Liver (tissue), 3 donors: ENCODE measurements around the gene TCEAL2.

Experiments used
- HNF4G ChIP-seq: IDR thresholded peaks from 2 replicates; pipeline ENCODE4 v1.6.1; 2016; ENCODE audit warnings: antibody characterized with exemption
- RAD21 ChIP-seq, 2 donors: IDR thresholded peaks; 2 replicates each; pipeline ENCODE4 v1.6.1; 2016; ENCODE audit warnings: antibody characterized with exemption in 2 of 2, mild to moderate bottlenecking in 2 of 2
- SP1 ChIP-seq: IDR thresholded peaks from 2 replicates; pipeline ENCODE4 v1.6.1; 2018; ENCODE audit warnings: antibody characterized with exemption, mild to moderate bottlenecking
- TAF1 ChIP-seq: conservative IDR thresholded peaks from 2 replicates; pipeline ENCODE4 v1.6.1; 2016; ENCODE audit warnings: antibody characterized with exemption, mild to moderate bottlenecking
- YY1 ChIP-seq: IDR thresholded peaks from 2 replicates; pipeline ENCODE4 v1.6.1; 2016; ENCODE audit warnings: antibody characterized with exemption, mild to moderate bottlenecking
- TF ChIP-seq, protein P1 (sequence below): fragments of 150-350 bp; IDR thresholded peaks from 2 replicates; pipeline ENCODE4 v1.5.1; 2017; ENCODE audit warnings: improper control_type of control experiment, low read depth, low read length; ENCODE audit not compliant: missing input control
- TF ChIP-seq, protein P2 (sequence below): IDR thresholded peaks from 2 replicates; pipeline ENCODE4 v1.6.1; 2016; ENCODE audit warnings: antibody characterized with exemption, mild to moderate bottlenecking
- TF ChIP-seq, protein P3 (sequence below): IDR thresholded peaks from 2 replicates; pipeline ENCODE4 v1.6.1; 2016; ENCODE audit warnings: antibody characterized with exemption
- TF ChIP-seq, protein P4 (sequence below): IDR thresholded peaks from 2 replicates; pipeline ENCODE4 v1.6.1; 2016; ENCODE audit warnings: antibody characterized with exemption
- donor health status: healthy.
- donor health status: healthy.

DNA sequence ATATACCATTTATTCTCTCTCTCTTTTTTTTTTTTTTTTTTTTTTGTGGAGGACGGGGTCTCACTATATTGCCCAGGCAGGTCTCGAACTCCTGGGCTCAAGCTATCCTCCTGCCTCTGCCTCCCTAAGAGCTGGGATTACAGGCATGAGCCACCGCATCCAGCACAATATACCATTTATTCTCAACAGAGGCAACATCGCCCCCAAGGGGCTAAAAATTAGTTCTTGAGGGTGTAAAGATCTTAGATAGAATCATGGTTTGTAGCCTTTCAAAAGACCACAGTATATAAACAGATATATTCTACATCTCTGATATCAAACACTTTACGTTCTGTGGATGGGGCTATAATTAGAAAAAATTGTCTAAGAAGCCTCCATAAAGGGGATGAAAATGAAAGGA is 39.8 kb upstream of the TCEAL2 start:
- TF ChIP-seq, protein P1, sequence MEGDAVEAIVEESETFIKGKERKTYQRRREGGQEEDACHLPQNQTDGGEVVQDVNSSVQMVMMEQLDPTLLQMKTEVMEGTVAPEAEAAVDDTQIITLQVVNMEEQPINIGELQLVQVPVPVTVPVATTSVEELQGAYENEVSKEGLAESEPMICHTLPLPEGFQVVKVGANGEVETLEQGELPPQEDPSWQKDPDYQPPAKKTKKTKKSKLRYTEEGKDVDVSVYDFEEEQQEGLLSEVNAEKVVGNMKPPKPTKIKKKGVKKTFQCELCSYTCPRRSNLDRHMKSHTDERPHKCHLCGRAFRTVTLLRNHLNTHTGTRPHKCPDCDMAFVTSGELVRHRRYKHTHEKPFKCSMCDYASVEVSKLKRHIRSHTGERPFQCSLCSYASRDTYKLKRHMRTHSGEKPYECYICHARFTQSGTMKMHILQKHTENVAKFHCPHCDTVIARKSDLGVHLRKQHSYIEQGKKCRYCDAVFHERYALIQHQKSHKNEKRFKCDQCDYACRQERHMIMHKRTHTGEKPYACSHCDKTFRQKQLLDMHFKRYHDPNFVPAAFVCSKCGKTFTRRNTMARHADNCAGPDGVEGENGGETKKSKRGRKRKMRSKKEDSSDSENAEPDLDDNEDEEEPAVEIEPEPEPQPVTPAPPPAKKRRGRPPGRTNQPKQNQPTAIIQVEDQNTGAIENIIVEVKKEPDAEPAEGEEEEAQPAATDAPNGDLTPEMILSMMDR = no peak
- TF ChIP-seq, protein P2, sequence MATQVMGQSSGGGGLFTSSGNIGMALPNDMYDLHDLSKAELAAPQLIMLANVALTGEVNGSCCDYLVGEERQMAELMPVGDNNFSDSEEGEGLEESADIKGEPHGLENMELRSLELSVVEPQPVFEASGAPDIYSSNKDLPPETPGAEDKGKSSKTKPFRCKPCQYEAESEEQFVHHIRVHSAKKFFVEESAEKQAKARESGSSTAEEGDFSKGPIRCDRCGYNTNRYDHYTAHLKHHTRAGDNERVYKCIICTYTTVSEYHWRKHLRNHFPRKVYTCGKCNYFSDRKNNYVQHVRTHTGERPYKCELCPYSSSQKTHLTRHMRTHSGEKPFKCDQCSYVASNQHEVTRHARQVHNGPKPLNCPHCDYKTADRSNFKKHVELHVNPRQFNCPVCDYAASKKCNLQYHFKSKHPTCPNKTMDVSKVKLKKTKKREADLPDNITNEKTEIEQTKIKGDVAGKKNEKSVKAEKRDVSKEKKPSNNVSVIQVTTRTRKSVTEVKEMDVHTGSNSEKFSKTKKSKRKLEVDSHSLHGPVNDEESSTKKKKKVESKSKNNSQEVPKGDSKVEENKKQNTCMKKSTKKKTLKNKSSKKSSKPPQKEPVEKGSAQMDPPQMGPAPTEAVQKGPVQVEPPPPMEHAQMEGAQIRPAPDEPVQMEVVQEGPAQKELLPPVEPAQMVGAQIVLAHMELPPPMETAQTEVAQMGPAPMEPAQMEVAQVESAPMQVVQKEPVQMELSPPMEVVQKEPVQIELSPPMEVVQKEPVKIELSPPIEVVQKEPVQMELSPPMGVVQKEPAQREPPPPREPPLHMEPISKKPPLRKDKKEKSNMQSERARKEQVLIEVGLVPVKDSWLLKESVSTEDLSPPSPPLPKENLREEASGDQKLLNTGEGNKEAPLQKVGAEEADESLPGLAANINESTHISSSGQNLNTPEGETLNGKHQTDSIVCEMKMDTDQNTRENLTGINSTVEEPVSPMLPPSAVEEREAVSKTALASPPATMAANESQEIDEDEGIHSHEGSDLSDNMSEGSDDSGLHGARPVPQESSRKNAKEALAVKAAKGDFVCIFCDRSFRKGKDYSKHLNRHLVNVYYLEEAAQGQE = no peak
- TF ChIP-seq RAD21 (IDR thresholded peaks at IDR 0.05) (no peak), TAF1 (no peak), SP1 (no peak), HNF4G (no peak), YY1 (no peak)
- TF ChIP-seq, protein P3, sequence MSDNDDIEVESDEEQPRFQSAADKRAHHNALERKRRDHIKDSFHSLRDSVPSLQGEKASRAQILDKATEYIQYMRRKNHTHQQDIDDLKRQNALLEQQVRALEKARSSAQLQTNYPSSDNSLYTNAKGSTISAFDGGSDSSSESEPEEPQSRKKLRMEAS = no peak
- TF ChIP-seq, protein P4, sequence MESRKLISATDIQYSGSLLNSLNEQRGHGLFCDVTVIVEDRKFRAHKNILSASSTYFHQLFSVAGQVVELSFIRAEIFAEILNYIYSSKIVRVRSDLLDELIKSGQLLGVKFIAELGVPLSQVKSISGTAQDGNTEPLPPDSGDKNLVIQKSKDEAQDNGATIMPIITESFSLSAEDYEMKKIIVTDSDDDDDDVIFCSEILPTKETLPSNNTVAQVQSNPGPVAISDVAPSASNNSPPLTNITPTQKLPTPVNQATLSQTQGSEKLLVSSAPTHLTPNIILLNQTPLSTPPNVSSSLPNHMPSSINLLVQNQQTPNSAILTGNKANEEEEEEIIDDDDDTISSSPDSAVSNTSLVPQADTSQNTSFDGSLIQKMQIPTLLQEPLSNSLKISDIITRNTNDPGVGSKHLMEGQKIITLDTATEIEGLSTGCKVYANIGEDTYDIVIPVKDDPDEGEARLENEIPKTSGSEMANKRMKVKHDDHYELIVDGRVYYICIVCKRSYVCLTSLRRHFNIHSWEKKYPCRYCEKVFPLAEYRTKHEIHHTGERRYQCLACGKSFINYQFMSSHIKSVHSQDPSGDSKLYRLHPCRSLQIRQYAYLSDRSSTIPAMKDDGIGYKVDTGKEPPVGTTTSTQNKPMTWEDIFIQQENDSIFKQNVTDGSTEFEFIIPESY = no peak
